PFSK-1 (cell line): ENCODE data around the gene RPL27A.

Experiments
- FOXP2 ChIP-seq: optimal IDR thresholded peaks from 2 replicates; pipeline ENCODE3; 2011; ENCODE audit warnings: borderline replicate concordance, control low read depth, inconsistent platforms; ENCODE audit not compliant: insufficient read depth; ENCODE audit errors: extremely low read length, extremely low read depth
- POLR2AphosphoS5 ChIP-seq: IDR thresholded peaks from 2 replicates; pipeline ENCODE4 v1.6.1; 2012; ENCODE audit warnings: low read depth, mild to moderate bottlenecking, control low read depth, low read length, moderate library complexity
- REST ChIP-seq, 2 experiments: IDR thresholded peaks; 2 replicates each; pipeline versions ENCODE4 v1.6.1 to v1.8.0; 2011 to 2012; ENCODE audit warnings: low read depth in 2 of 2, low read length in 2 of 2, control low read depth in 1 of 2, inconsistent platforms in 1 of 2, mild to moderate bottlenecking in 1 of 2, moderate library complexity in 1 of 2; ENCODE audit not compliant: insufficient read depth in 1 of 2
- SIN3A ChIP-seq: IDR thresholded peaks from 2 replicates; pipeline ENCODE4 v1.6.1; 2012; ENCODE audit warnings: mild to moderate bottlenecking, low read length, moderate library complexity, borderline replicate concordance; ENCODE audit not compliant: insufficient read depth
- TAF1 ChIP-seq: IDR thresholded peaks from 2 replicates; pipeline ENCODE4 v1.6.1; 2012; ENCODE audit warnings: low read length, control low read depth, borderline replicate concordance; ENCODE audit not compliant: insufficient read depth

Gene RPL27A

GRCh38 chr11:8658321-8659057 lies 24.1 kb upstream of the RPL27A start:
- TF ChIP-seq FOXP2 (peak; percentile 35), TAF1 (no peak), SIN3A (no peak)

GRCh38 chr11:8661001-8661795 lies 21.4 kb upstream of the RPL27A start:
- TF ChIP-seq TAF1 (no peak), SIN3A (no peak), FOXP2 (no peak), REST (IDR thresholded peaks at IDR 0.05; ENCODE audit: insufficient read depth in 1 of 2, low read depth in 2 of 2, low read length in 2 of 2) (no peak), POLR2AphosphoS5 (no peak)

- TF ChIP-seq FOXP2 = no peak
- no peak for TF ChIP-seq REST (IDR thresholded peaks at IDR 0.05; ENCODE audit: insufficient read depth in 1 of 2, low read depth in 2 of 2, low read length in 2 of 2)
- no peak for TF ChIP-seq SIN3A
- TF ChIP-seq TAF1 = no peak
- TF ChIP-seq POLR2AphosphoS5 = no peak
These were observed 17.4 kb upstream of the RPL27A start for GRCh38 chr11:8665222-8665621.

- TF ChIP-seq SIN3A (no peak), FOXP2 (no peak), TAF1 (no peak), REST (IDR thresholded peaks at IDR 0.05; ENCODE audit: insufficient read depth in 1 of 2, low read depth in 2 of 2, low read length in 2 of 2) (0 out of 4 replicates have a peak, but pooled peaks of 1 of the 2 experiments have one; percentile 9), POLR2AphosphoS5 (0 out of 2 replicates have a peak, but pooled peaks have one; percentile 29)
These were observed 11.4 kb upstream of the RPL27A start for GRCh38 chr11:8671193-8671612.

- TF ChIP-seq REST (IDR thresholded peaks at IDR 0.05; ENCODE audit: insufficient read depth in 1 of 2, low read depth in 2 of 2, low read length in 2 of 2) = 0 out of 4 replicates have a peak, but pooled peaks of 1 of the 2 experiments have one; percentile 1
- TF ChIP-seq SIN3A = no peak
These were observed 10.9 kb upstream of the RPL27A start for GRCh38 chr11:8671651-8672062.
